AG04450 (cell line): ENCODE results near the gene PRUNE2. TPM values are rescaled to one million over a fixed set of nuclear protein-coding genes. Genes with fewer than 3 reads are reported as not detected.

Source experiments
- CTCF ChIA-PET: fragments of 300-600, 350-600 bp; formaldehyde crosslinking; extraction: SDS; loops from one replicate; lab custom pipeline; 2022; ENCODE audit warnings: antibody characterized with exemption, inconsistent platforms; lab: Charles Lee
- POLR2A ChIA-PET: fragments of 350-600 bp; formaldehyde crosslinking; extraction: SDS; loops from one replicate; lab custom pipeline; 2021; ENCODE audit warnings: antibody characterized with exemption, inconsistent platforms; lab: Yijun Ruan, JAX
- DNase-seq: peaks from one replicate; pipeline ENCODE4 v3.0.0-alpha.2; 2011; ENCODE audit warnings: low read depth, low spot score
- H3K27ac ChIP-seq: one replicate; pipeline ENCODE4 v1.5.1; 2012; ENCODE audit warnings: low read depth, low read length, control low read depth
- H3K27me3 ChIP-seq: one replicate; pipeline ENCODE4 v1.6.0; 2012; ENCODE audit warnings: low read length; ENCODE audit not compliant: control insufficient read depth, insufficient read depth
- H3K4me3 ChIP-seq: 2 replicates; pipeline ENCODE4 v1.5.1; 2011; ENCODE audit warnings: mild to moderate bottlenecking, low read depth, low read length, control low read depth
- H3K9me3 ChIP-seq: 2 replicates; pipeline ENCODE4 v1.5.1; 2012; ENCODE audit warnings: low read length; ENCODE audit not compliant: control insufficient read depth, insufficient read depth
- CTCF ChIP-seq: IDR thresholded peaks from 2 replicates; pipeline ENCODE4 v1.5.1; 2011; ENCODE audit warnings: low read depth, low read length, control low read depth, inconsistent platforms
- polyA plus RNA-seq: library from polyadenylated mRNA; depleted of rRNA; stranded (reverse); fragments of >200 nt; gene quantifications from 2 replicates; pipeline ENCODE4 v1.2.3, GENCODE V29; 2011

The PRUNE2 gene
- polyA plus RNA-seq, 1 experiment, result 1.1 TPM

GRCh38 chr9:76580188-76580587 lies 325.7 kb downstream of the PRUNE2 start:
- no peak for TF ChIP-seq CTCF
- Histone ChIP-seq H3K9me3 (no peaks in the 10 kb centered on the region), H3K27me3 (peaks cover 3% of the 10 kb centered on the region), H3K27ac (no peak overlapping the region), H3K4me3 (no peak overlapping the region)
- POLR2A ChIA-PET, result interaction anchor here (0.6 kb wide), 1 partner anchor 214 kb away, joined by 7 read pairs; no protein-coding TSS in a partner anchor
- CTCF ChIA-PET, result no interaction called here
- no peak for DNase-seq

- no peak overlapping the region for H3K27ac ChIP-seq
- CTCF ChIA-PET, result no interaction called here
- POLR2A ChIA-PET, result no interaction called here
- H3K4me3 ChIP-seq, result no peak overlapping the region
- no peak for DNase-seq
- H3K9me3 ChIP-seq, result no peaks in the 10 kb centered on the region
- TF ChIP-seq CTCF, result no peak
- H3K27me3 ChIP-seq, result no peaks in the 10 kb centered on the region
Measured at GRCh38 chr9:76576344-76576743, 329.6 kb downstream of the PRUNE2 start.

GRCh38 chr9:76575761-76576160 lies 330.2 kb downstream of the PRUNE2 start:
- ChIA-PET CTCF (no interaction called here), POLR2A (no interaction called here)
- DNase-seq, result no peak
- TF ChIP-seq CTCF, result no peak
- Histone ChIP-seq H3K27me3 (no peaks in the 10 kb centered on the region), H3K4me3 (no peak overlapping the region), H3K9me3 (peaks cover 1% of the 10 kb centered on the region; the same call in 1 of the 2 replicates), H3K27ac (no peak overlapping the region)

- H3K27ac ChIP-seq, result no peak overlapping the region
- POLR2A ChIA-PET, result no interaction called here
- H3K4me3 ChIP-seq, result no peak overlapping the region
- DNase-seq, result no peak
- CTCF ChIA-PET, result no interaction called here
- peaks cover 3% of the 10 kb centered on the region; the same call in 1 of the 2 replicates for H3K9me3 ChIP-seq
- no peak for TF ChIP-seq CTCF
- H3K27me3 ChIP-seq, result no peaks in the 10 kb centered on the region
Measured at GRCh38 chr9:76573905-76574760, 331.8 kb downstream of the PRUNE2 start.

- H3K9me3 ChIP-seq, result peaks cover 3% of the 10 kb centered on the region; the same call in 1 of the 2 replicates
- DNase-seq, result no peak
- no peak for TF ChIP-seq CTCF
- H3K27me3 ChIP-seq, result no peaks in the 10 kb centered on the region
- ChIA-PET POLR2A (no interaction called here), CTCF (no interaction called here)
- H3K4me3 ChIP-seq, result no peak overlapping the region
- H3K27ac ChIP-seq, result no peak overlapping the region
Measured at GRCh38 chr9:76573408-76573807, 332.5 kb downstream of the PRUNE2 start.
